ENCODE data around the gene AIFM3. TPM values are rescaled to one million over a fixed set of nuclear protein-coding genes. Genes with fewer than 3 reads are reported as not detected.

AIFM3 gene
- total RNA-seq, 2 experiments from 2014 or later, result not detected

- ChIA-PET CTCF (no interaction called here), POLR2A (interaction anchor here (0.6 kb wide), 1 partner anchor 16 kb away, joined by 3 read pairs; no protein-coding TSS in a partner anchor)
- H3K36me3 Mint-ChIP-seq, result peaks cover 23% of the 10 kb centered on the region
- no peak overlapping the region for H3K4me3 Mint-ChIP-seq
- H3K27ac Mint-ChIP-seq, result no peak overlapping the region
- DNase-seq, result no peak
- peaks cover 73% of the 10 kb centered on the region for H3K4me1 Mint-ChIP-seq (ENCODE audit: low read depth)
- H3K9me3 Mint-ChIP-seq, result no peaks in the 10 kb centered on the region
- H3K27me3 Mint-ChIP-seq, result no peaks in the 10 kb centered on the region
- intact Hi-C loops (cut with micrococcal nuclease), result no loop called here
Measured at GRCh38 chr22:20944042-20944441, 23.0 kb upstream of the AIFM3 start.

- no peak for DNase-seq
- Mint-ChIP-seq H3K27me3 (no peaks in the 10 kb centered on the region), H3K4me3 (no peak overlapping the region), H3K36me3 (peaks cover 26% of the 10 kb centered on the region), H3K4me1 (ENCODE audit: low read depth) (peaks cover 67% of the 10 kb centered on the region), H3K27ac (no peak overlapping the region), H3K9me3 (no peaks in the 10 kb centered on the region)
- CTCF ChIA-PET, result interaction anchor here (0.7 kb wide), 1 partner anchor 158 kb away, joined by 3 read pairs; no protein-coding TSS in a partner anchor
- POLR2A ChIA-PET, result no interaction called here
- intact Hi-C loops (cut with micrococcal nuclease), result no loop called here
Measured at GRCh38 chr22:20945578-20945934, 21.5 kb upstream of the AIFM3 start.

- no peak for DNase-seq
- H3K36me3 Mint-ChIP-seq, result peaks cover 25% of the 10 kb centered on the region
- H3K27me3 Mint-ChIP-seq, result no peaks in the 10 kb centered on the region
- CTCF ChIA-PET, result interaction anchor here (0.7 to 3.6 kb wide), 2 partner anchors 16 to 411 kb away, joined by 3 to 13 read pairs; no protein-coding TSS in a partner anchor
- intact Hi-C loops (cut with micrococcal nuclease), result no loop called here
- peaks cover 60% of the 10 kb centered on the region for H3K4me1 Mint-ChIP-seq (ENCODE audit: low read depth)
- H3K9me3 Mint-ChIP-seq, result no peaks in the 10 kb centered on the region
- H3K4me3 Mint-ChIP-seq, result no peak overlapping the region
- no peak overlapping the region for H3K27ac Mint-ChIP-seq
- POLR2A ChIA-PET, result no interaction called here
Measured at GRCh38 chr22:20946080-20946986, 20.7 kb upstream of the AIFM3 start.

- no peak for DNase-seq
- no peaks in the 10 kb centered on the region for H3K9me3 Mint-ChIP-seq
- intact Hi-C loops (cut with micrococcal nuclease), result no loop called here
- no peak overlapping the region for H3K27ac Mint-ChIP-seq
- no peak overlapping the region for H3K4me3 Mint-ChIP-seq
- CTCF ChIA-PET, result interaction anchor here (0.7 to 3.6 kb wide), 2 partner anchors 15 to 412 kb away, joined by 3 to 13 read pairs; no protein-coding TSS in a partner anchor
- peaks cover 56% of the 10 kb centered on the region for H3K4me1 Mint-ChIP-seq (ENCODE audit: low read depth)
- POLR2A ChIA-PET, result no interaction called here
- H3K27me3 Mint-ChIP-seq, result no peaks in the 10 kb centered on the region
- H3K36me3 Mint-ChIP-seq, result peaks cover 30% of the 10 kb centered on the region
Measured at GRCh38 chr22:20946991-20947390, 20.1 kb upstream of the AIFM3 start.

- no peak overlapping the region for H3K4me3 Mint-ChIP-seq
- ChIA-PET POLR2A (no interaction called here), CTCF (interaction anchor here (0.6 to 3.6 kb wide), 2 partner anchors 14 to 19 kb away, joined by 3 to 13 read pairs; no protein-coding TSS in a partner anchor)
- H3K4me1 Mint-ChIP-seq (ENCODE audit: low read depth), result peaks cover 44% of the 10 kb centered on the region
- H3K36me3 Mint-ChIP-seq, result peaks cover 30% of the 10 kb centered on the region
- intact Hi-C loops (cut with micrococcal nuclease), result no loop called here
- H3K27me3 Mint-ChIP-seq, result no peaks in the 10 kb centered on the region
- no peak overlapping the region for H3K27ac Mint-ChIP-seq
- no peak for DNase-seq
- H3K9me3 Mint-ChIP-seq, result no peaks in the 10 kb centered on the region
Measured at GRCh38 chr22:20948450-20948849, 18.6 kb upstream of the AIFM3 start.

GRCh38 chr22:20948989-20949388, 18.1 kb upstream of the AIFM3 start:
- Mint-ChIP-seq H3K4me1 (ENCODE audit: low read depth) (peaks cover 40% of the 10 kb centered on the region), H3K27ac (no peak overlapping the region)

GRCh38 chr22:20949698-20950183, 17.3 kb upstream of the AIFM3 start:
- Mint-ChIP-seq H3K27me3 (no peaks in the 10 kb centered on the region), H3K9me3 (no peaks in the 10 kb centered on the region), H3K36me3 (peaks cover 39% of the 10 kb centered on the region), H3K4me3 (no peak overlapping the region), H3K27ac (no peak overlapping the region), H3K4me1 (ENCODE audit: low read depth) (peaks cover 37% of the 10 kb centered on the region)
- ChIA-PET CTCF (interaction anchor here (0.6 to 3.6 kb wide), 3 partner anchors 8 to 220 kb away, joined by 3 to 13 read pairs (median 3); no protein-coding TSS in a partner anchor), POLR2A (no interaction called here)
- no peak for DNase-seq
- intact Hi-C loops (cut with micrococcal nuclease), result no loop called here

More at GRCh38 chr22:20948989-20949388, 18.1 kb upstream of the AIFM3 start:
- Mint-ChIP-seq H3K27me3 (no peaks in the 10 kb centered on the region), H3K4me3 (no peak overlapping the region), H3K36me3 (peaks cover 34% of the 10 kb centered on the region), H3K9me3 (no peaks in the 10 kb centered on the region)
- ChIA-PET POLR2A (no interaction called here), CTCF (interaction anchor here (0.6 to 3.6 kb wide), 2 partner anchors 13 to 19 kb away, joined by 3 to 13 read pairs; no protein-coding TSS in a partner anchor)
- intact Hi-C loops (cut with micrococcal nuclease), result no loop called here
- DNase-seq, result no peak

GRCh38 chr22:20951151-20951931, 15.7 kb upstream of the AIFM3 start:
- Mint-ChIP-seq H3K9me3 (no peaks in the 10 kb centered on the region), H3K4me3 (no peak overlapping the region), H3K27me3 (peaks cover 2% of the 10 kb centered on the region), H3K27ac (no peak overlapping the region), H3K36me3 (peaks cover 39% of the 10 kb centered on the region), H3K4me1 (ENCODE audit: low read depth) (peaks cover 26% of the 10 kb centered on the region)
- POLR2A ChIA-PET, result no interaction called here
- intact Hi-C loops (cut with micrococcal nuclease), result no loop called here
- DNase-seq, result no peak
- CTCF ChIA-PET, result interaction anchor here (0.9 kb wide), 1 partner anchor 36 kb away, joined by 3 read pairs; no protein-coding TSS in a partner anchor

- Mint-ChIP-seq H3K4me1 (ENCODE audit: low read depth) (peaks cover 24% of the 10 kb centered on the region), H3K27me3 (peaks cover 7% of the 10 kb centered on the region), H3K36me3 (peaks cover 39% of the 10 kb centered on the region), H3K4me3 (no peak overlapping the region), H3K9me3 (no peaks in the 10 kb centered on the region), H3K27ac (no peak overlapping the region)
- intact Hi-C loops (cut with micrococcal nuclease), result no loop called here
- CTCF ChIA-PET, result interaction anchor here (1.7 kb wide), 1 partner anchor 11 kb away, joined by 5 read pairs; no protein-coding TSS in a partner anchor
- DNase-seq, result no peak
- POLR2A ChIA-PET, result no interaction called here
Measured at GRCh38 chr22:20951932-20952380, 15.1 kb upstream of the AIFM3 start.

GRCh38 chr22:20952544-20953341, 14.3 kb upstream of the AIFM3 start:
- ChIA-PET CTCF (interaction anchor here (1.1 to 1.7 kb wide), 4 partner anchors 9 to 210 kb away, joined by 3 to 5 read pairs (median 3); partner anchors contain the start of gene LZTR1), POLR2A (no interaction called here)
- intact Hi-C loops (cut with micrococcal nuclease), result no loop called here
- H3K27ac Mint-ChIP-seq, result no peak overlapping the region
- peaks cover 23% of the 10 kb centered on the region for H3K4me1 Mint-ChIP-seq (ENCODE audit: low read depth)
- no peak overlapping the region for H3K4me3 Mint-ChIP-seq
- no peak for DNase-seq
- peaks cover 10% of the 10 kb centered on the region for H3K27me3 Mint-ChIP-seq
- peaks cover 39% of the 10 kb centered on the region for H3K36me3 Mint-ChIP-seq
- no peaks in the 10 kb centered on the region for H3K9me3 Mint-ChIP-seq

GRCh38 chr22:20953342-20953608, 13.8 kb upstream of the AIFM3 start:
- no peak for DNase-seq
- Mint-ChIP-seq H3K4me1 (ENCODE audit: low read depth) (peaks cover 17% of the 10 kb centered on the region), H3K9me3 (no peaks in the 10 kb centered on the region), H3K27ac (no peak overlapping the region), H3K4me3 (no peak overlapping the region), H3K36me3 (peaks cover 37% of the 10 kb centered on the region), H3K27me3 (peaks cover 16% of the 10 kb centered on the region)
- ChIA-PET POLR2A (no interaction called here), CTCF (interaction anchor here (1.1 to 1.7 kb wide), 4 partner anchors 8 to 211 kb away, joined by 3 to 5 read pairs (median 3); partner anchors contain the start of gene LZTR1)
- intact Hi-C loops (cut with micrococcal nuclease), result no loop called here

All from activated CD4-positive, alpha-beta memory T cell treated with anti-CD3 and anti-CD28 coated beads for 36 hours (primary cell).